WI38 (cell line): ENCODE data around the gene SAMD14.

Source experiments
- H3K4me3 ChIP-seq: 2 replicates; pipeline ENCODE4 v1.5.1; 2011; ENCODE audit warnings: low read depth, mild to moderate bottlenecking, control low read depth, low read length
- TF ChIP-seq, protein P1 (sequence below): IDR thresholded peaks from 2 replicates; pipeline ENCODE4 v1.5.1; 2012; ENCODE audit warnings: low read depth, mild to moderate bottlenecking, control low read depth, low read length

Gene SAMD14

DNA sequence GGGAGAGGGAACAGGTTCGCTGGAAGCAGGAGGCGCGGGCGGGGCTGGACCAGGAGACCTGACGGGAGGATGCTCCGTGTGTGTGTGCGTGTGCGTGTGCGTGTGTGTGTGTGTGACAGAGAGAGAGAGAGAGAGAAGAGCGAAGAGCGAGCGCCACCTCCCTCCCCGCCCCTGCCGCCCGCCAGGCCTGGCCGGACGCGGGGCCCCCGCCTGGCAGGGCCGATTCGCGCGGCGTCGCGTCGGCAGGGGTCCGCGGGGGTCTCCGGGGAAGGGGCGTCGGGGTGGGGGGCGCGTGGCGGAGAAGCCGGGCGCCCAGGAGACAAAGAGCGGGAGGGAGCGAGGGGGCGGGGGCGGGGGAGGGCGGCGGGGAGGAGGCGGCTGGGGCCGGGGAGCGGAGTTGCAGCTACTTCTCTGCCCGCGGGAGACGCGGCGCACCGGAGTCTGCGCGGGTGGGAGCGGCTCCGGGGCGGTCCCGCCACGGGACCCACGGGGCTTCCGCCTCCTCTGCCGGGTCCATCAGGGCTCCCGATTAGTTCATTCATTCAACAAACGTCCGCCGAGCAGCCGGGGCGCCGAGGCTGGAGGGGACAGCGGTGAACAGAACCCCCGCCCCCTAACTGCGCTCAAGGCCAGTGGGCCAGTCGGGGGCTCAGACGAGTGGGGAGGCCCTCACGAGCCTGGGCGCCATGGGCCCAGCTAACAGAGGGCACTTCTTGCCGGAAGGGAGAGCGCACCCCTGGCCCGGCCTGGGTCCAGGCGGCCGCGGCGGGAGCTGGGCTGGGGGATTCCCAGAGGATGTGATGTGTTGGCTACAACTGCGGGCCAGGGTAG is at the start of gene SAMD14:
TSS of gene SAMD14 (minus strand) at position 433 of the 831 bp plus-strand sequence. CDS start 5,201 bp downstream, outside the sequence.
- TF ChIP-seq, protein P1, sequence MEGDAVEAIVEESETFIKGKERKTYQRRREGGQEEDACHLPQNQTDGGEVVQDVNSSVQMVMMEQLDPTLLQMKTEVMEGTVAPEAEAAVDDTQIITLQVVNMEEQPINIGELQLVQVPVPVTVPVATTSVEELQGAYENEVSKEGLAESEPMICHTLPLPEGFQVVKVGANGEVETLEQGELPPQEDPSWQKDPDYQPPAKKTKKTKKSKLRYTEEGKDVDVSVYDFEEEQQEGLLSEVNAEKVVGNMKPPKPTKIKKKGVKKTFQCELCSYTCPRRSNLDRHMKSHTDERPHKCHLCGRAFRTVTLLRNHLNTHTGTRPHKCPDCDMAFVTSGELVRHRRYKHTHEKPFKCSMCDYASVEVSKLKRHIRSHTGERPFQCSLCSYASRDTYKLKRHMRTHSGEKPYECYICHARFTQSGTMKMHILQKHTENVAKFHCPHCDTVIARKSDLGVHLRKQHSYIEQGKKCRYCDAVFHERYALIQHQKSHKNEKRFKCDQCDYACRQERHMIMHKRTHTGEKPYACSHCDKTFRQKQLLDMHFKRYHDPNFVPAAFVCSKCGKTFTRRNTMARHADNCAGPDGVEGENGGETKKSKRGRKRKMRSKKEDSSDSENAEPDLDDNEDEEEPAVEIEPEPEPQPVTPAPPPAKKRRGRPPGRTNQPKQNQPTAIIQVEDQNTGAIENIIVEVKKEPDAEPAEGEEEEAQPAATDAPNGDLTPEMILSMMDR, result no peak
- H3K4me3 ChIP-seq, result peak within 1 kb of the TSS; percentile 63

DNA sequence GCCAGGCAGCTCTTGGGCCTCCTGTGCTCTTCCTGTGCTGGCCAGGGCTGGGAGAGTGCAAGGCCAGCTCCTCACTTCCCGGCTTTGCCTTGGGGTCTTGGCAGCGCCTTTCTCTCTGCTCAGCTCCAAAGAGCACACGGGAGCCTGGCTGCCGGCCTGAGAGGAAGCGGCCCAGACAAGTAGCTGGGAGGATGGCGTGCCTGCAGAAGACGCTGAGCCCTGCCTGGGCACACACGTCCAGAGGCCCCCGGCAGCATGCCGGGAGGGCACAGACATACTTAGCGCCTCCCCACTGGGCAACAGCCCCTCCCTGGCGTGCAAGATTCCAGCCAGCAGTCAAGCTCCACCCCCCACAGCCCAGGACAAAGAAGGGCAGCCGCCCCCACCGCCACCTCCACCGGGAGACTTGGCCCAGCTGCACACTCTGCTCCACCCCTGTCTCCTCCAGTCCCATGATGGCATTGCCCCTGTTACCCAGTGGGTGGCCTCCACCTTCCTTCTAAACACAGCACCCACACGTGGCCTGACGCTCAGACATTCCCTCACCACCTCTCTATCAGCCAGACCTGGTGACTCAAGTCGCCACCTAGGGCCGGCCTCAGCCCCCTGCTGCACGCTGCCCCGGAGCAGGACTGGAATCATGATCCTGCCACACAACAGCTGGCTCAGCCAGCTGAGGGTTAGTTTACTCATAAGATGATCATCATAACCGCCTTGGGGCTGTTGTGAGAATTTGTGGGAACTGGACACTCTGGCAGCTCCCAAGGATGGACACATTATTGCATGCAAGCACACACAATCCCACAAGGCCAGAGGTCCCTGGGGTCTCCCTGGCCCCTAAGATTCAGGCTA is 48.2 kb upstream of the SAMD14 start:
- H3K4me3 ChIP-seq, result no peak overlapping the region
- TF ChIP-seq, protein P1, result peak; percentile 42; the same call in 1 of the 2 replicates

DNA sequence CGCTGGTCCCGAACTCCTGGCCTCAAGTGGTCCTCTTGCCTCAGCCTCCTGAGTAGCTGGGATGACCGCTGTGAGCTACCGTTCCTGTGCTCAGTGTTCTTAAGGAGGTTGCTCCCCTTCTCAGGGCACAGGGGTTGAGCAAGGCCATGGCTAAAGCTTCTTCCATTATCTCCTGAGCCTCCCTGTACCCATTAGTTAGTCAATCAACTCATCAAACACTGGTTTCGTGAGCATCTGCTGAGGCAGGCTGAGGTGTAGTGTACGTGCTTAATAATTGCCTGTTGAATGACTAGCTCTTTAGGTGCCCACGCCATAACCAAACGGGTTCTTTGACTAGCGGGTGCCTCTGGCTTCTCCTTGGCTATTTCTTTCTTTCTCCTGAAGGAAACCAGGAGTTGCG is 47.5 kb upstream of the SAMD14 start:
- no peak overlapping the region for H3K4me3 ChIP-seq

DNA sequence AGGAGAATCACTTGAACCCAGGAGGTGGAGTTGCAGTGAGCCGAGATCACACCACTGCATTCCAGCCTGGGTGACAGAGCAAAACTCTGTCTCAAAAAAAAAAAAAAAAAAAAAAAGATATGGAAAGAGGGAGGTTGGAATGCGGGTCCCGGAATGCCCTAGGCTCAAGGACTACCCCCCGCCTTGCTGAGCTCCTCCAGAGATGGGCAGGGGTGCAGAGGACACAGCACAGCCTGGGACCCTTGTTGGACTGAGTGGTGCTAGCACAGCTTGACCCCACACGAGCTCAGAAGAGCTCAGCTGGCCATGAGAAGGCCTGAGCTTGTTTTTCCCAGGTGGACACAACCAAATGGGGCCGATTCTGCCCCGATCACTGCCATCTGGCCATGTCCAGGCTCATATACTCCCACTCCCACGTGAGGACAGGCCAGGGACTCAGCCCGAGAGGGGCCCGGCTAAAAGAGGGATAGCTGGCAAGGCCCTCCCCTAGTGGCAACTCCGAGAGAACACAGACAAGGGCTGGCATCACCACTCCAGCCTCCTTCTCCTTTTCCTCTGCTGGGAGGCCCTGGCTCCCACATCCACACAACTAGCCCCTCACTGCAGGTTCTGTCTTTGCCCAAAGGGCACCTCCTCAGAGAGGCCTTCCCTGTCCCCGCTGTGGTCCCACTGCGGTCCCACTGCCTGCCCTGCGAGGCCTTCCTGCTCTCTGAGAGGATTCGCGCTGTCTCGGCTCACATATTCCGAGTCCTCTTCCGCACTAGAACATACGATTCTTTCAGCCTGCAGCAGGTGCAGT is 46.8 kb upstream of the SAMD14 start:
- no peak overlapping the region for H3K4me3 ChIP-seq
- TF ChIP-seq, protein P1, result no peak

More for the DNA sequence above, 47.5 kb upstream of the SAMD14 start:
- TF ChIP-seq, protein P1, result no peak

DNA sequence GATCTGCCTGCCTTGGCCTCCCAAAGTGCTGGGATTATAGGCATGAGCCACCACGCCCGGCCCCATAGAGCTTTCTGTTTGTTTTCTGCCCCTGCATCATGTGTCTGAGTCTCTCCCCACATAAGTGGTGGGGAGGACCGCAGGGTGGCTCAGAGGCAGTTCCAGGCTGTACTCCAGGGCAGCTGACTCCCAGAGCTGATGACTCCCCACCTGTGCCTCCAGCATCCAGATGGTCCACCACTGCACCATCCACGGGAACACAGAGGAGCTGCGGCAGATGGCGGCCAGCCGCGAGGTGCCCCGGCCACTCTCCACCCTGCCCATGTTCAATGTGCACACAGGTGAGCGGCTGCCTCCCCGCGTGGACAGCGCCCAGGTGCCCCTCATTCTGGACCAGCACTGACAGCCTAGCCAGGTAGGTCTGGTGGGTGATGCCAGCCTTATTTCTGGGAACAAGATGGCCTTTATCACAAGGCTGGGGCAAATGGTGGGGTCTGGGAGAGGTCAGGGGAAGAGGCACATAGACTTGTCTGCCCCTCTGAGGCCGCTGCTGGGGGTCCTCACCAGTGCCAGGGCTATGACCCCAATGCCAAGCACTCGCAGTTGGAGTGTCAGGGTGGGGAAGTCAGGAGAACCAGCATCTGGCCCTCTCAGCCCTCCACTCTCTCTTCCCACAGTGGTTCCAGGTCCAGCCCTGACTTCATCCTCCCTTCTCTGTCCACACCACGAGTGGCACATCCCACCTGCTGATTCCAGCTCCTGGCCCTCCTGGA is 45.3 kb upstream of the SAMD14 start:
- no peak overlapping the region for H3K4me3 ChIP-seq
- TF ChIP-seq, protein P1, result no peak

DNA sequence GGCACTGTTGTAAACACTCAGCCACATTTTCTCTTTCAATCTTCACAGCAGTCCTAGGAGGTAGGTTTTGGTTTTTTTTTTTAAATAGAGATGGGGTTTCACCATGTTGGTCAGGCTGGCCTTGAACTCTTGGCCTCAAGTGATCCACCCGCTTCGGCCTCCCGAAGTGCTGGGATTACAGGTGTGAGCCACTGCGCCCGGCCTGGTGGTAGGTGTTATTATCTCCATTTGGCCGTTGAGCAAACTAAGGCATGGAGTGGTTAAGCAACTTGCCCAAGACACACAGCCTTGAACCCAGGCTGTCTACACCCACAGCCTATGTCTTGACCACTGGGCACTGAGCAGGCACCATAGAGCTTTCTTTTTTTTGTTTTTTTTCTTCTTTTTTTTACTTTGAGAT is 44.5 kb upstream of the SAMD14 start:
- H3K4me3 ChIP-seq, result no peak overlapping the region
- TF ChIP-seq, protein P1, result no peak
